ENCODE results near the gene OR52E6.

Gene OR52E6

GRCh38 chr11:5796541-5796940 lies 45.2 kb downstream of the OR52E6 start:
- no peak for DNase-seq

GRCh38 chr11:5791165-5791564 lies 50.5 kb downstream of the OR52E6 start, which contains the start of gene OR52N1:
OR52N1 (minus strand) TSS chr11:5791265; CDS start chr11:5788816, 2,449 bp downstream.
- DNase-seq: no peak

Measured in right kidney (tissue), 1 donor.